Embryonic facial prominence (tissue), 1 donor: ENCODE measurements around the gene DYNLT5.
"Not testable (repeated sequence)": the region's sequence is repeated elsewhere in the genome, so short reads cannot be mapped to it uniquely, and the experiment has no call there.

Experiments
- DNase-seq: peaks from one replicate; pipeline ENCODE4 v3.0.0-alpha.2; 2016; ENCODE audit errors: extremely low spot score

Gene DYNLT5

GRCh38 chr1:66750577-66750976 is 1.7 kb upstream of the DYNLT5 start:
- no peak for DNase-seq

GRCh38 chr1:66751160-66751559 is 1.1 kb upstream of the DYNLT5 start:
- no peak for DNase-seq

- DNase-seq, result no peak
Observed at GRCh38 chr1:66752671-66753371, 562 bp downstream of the DYNLT5 start.

- DNase-seq, result no peak
Observed at GRCh38 chr1:66757722-66758240, 5.5 kb downstream of the DYNLT5 start.

- DNase-seq, result no peak
Observed at GRCh38 chr1:66758241-66758755, 6.0 kb downstream of the DYNLT5 start.

GRCh38 chr1:66760506-66760905 is 8.2 kb downstream of the DYNLT5 start:
- DNase-seq, result no peak

GRCh38 chr1:66761221-66761620 is 9.0 kb downstream of the DYNLT5 start:
- DNase-seq, result no peak

GRCh38 chr1:66764994-66765578 is 12.8 kb downstream of the DYNLT5 start:
- DNase-seq, result no peak

GRCh38 chr1:66767626-66768025 is 15.4 kb downstream of the DYNLT5 start:
- no peak for DNase-seq

- DNase-seq, result no peak
Observed at GRCh38 chr1:66768965-66769364, 16.7 kb downstream of the DYNLT5 start.

- DNase-seq, result no peak
Observed at GRCh38 chr1:66769512-66770229, 17.4 kb downstream of the DYNLT5 start.

- DNase-seq, result no peak
Observed at GRCh38 chr1:66770240-66770639, 18.0 kb downstream of the DYNLT5 start.

- DNase-seq, result no peak
Observed at GRCh38 chr1:66770694-66771093, 18.4 kb downstream of the DYNLT5 start.

GRCh38 chr1:66773227-66773626 is 21.0 kb downstream of the DYNLT5 start:
- DNase-seq, result no peak

- no peak for DNase-seq
Observed at GRCh38 chr1:66774438-66774837, 22.2 kb downstream of the DYNLT5 start.

GRCh38 chr1:66775646-66776045 is 23.4 kb downstream of the DYNLT5 start:
- no peak for DNase-seq

- DNase-seq, result no peak
Observed at GRCh38 chr1:66777831-66778230, 25.6 kb downstream of the DYNLT5 start.

- no peak for DNase-seq
Observed at GRCh38 chr1:66778266-66778665, 26.0 kb downstream of the DYNLT5 start.

GRCh38 chr1:66778969-66779368 is 26.7 kb downstream of the DYNLT5 start:
- DNase-seq, result no peak

- no peak for DNase-seq
Observed at GRCh38 chr1:66779475-66780078, 27.3 kb downstream of the DYNLT5 start.

GRCh38 chr1:66785800-66786199 is 33.5 kb downstream of the DYNLT5 start:
- DNase-seq, result not testable (repeated sequence)

- no peak for DNase-seq
Observed at GRCh38 chr1:66787641-66788040, 35.4 kb downstream of the DYNLT5 start.
